ENCODE measurements around the gene GSS.
A peak's percentile ranks its signal among the peaks of the same experiment; 100 is the strongest.

Gene GSS

DNA sequence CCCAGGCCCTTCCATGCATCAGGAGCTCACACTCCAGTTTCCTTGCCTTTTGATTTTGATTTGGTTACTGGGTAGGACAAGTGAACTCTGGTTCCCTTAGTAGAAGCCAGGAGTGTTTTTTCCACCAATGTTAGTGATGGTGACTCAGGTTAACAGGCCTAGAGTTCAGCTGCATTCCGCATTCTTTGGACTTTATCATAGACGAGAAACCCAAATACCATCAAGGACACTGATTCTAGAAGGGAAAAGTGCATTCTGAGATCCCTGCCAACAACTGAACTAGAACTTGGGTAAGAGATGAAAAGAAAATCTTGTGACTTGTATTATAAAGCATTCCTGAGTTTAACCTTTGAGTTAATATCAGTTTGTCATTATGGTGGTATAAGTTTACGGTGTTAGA, 8.9 kb downstream of the GSS start:
- DNase-seq (ENCODE audit: low read depth), result no peak

DNA sequence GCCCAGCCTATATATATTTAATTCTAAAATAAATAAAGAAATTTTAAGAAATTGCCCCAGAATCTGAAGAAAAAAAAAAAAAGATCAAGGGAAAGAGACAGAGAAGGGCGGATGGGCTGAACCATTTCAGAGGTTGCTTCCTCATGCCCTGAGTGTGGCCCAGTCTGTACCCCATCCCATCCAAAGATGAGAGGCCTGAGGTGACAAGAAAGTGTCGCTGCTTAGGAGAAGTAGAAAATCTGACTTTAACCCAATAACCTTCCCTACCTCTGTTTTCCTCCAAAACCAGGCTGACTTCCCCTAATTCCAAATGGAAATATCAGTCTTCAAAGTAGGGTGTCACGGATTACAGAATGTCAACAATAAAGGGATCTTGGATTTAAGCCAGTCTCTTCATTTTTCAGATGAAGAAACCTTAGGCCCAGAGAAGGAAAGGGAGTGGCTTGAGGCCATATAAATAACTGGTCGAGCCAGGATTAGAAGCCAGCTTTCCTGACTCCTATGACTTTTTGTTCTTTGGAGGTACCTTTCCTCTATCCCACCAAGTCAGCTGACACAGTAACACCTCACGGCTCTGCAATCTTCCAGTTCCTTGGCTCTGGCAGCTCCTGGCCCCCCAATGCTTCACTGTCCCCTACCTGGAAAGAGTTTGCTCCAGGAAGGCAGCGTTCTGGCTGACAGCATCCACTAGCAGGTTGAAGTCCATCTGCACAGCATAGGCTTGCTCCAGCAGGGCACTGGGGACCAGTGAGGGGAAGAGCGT, 10.1 kb downstream of the GSS start:
- DNase-seq (ENCODE audit: low read depth), result no peak

DNA sequence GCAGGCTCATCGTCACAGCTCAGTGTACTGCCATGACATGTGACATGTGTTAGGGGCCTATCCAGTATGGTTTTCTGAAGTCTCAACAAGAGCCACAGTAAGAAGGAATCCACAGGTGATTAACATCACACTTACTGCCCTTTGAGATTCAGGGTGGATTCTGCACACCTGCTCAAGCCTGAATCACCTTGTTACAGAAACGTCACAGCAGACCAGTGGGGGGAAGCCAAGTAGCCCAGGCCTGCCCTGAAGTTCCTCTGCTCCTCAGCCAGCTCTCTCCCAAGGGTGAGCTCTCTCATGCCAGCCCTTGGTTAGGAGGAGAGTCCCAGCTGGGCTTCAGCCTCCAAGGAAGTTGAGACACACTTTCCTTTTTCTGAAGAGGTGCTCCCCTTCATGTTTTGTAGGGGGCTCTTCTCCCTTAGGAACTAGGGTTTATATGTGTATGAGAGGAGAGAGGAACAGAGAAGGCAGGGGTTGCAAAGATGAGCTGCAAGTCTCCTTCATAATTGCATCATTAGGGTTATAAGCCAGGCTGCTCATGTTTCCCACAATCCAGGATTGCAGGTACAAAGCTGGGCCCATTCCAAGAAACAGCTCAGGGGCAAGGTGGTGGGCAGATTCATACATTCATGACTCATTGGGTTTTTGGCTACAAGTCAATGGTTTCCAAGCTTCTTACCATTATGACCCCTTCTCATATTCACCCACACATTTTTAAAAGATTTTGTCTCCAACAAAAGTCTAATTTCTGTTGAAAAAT, 11.6 kb downstream of the GSS start:
- DNase-seq (ENCODE audit: low read depth), result no peak

DNA sequence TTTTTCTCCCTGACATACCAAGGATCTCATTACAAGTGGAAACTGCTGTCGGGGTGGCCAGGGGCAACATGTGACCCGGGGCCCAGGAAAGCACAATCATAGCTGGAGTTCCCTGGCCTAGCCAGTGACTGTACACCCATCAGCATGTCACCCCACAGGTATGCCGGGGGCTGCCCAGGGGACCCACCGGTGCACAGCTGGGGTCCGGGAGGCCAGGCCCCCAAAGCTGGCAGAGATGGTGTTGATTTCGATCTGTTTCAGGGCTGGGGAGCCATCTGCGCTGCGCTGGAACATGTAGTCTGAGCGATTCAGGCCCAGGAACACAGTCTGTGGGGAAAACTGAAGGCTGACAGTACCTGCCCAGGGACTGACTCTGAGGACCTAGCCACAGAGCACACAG, 13.3 kb downstream of the GSS start:
- DNase-seq (ENCODE audit: low read depth), result no peak

DNA sequence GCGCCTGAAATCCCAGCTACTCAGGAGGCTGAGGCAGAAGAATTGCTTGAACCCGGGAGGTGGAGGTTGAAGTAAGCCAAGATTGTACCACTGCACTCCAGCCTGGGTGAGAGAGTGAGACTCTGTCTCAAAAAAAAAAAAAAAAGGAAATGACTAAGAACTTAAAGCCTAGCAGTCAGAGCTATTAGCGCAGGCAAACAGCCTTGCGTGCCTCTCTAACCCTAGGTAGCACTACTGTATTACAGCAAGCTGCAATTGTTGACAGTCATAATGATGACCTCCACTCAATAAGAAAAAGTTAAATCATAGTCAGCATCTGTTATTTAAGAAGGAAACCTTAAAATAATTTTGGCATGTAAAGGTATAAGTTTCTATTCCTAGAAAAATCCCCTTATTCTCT, 14.4 kb downstream of the GSS start:
- DNase-seq (ENCODE audit: low read depth), result no peak

DNA sequence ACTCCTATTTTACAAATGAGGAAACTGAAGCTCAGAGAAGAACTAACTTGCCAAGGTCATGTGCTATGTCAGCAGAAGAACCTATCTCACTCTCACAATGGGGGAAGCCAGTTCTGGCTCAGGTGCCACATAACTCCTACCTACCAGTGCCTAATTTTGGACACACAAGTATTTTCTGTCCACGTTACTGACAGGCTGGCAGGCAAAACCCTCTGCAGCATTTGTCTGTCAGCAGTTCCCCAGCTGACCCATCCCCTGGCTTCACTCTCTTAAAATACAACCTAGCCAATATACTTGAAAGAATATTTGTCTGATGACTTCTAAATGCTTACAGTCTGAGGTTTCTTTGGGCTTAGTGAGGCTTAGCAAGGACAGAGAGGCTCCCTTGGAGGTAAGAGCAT, 15.5 kb downstream of the GSS start:
- no peak for DNase-seq (ENCODE audit: low read depth)

DNA sequence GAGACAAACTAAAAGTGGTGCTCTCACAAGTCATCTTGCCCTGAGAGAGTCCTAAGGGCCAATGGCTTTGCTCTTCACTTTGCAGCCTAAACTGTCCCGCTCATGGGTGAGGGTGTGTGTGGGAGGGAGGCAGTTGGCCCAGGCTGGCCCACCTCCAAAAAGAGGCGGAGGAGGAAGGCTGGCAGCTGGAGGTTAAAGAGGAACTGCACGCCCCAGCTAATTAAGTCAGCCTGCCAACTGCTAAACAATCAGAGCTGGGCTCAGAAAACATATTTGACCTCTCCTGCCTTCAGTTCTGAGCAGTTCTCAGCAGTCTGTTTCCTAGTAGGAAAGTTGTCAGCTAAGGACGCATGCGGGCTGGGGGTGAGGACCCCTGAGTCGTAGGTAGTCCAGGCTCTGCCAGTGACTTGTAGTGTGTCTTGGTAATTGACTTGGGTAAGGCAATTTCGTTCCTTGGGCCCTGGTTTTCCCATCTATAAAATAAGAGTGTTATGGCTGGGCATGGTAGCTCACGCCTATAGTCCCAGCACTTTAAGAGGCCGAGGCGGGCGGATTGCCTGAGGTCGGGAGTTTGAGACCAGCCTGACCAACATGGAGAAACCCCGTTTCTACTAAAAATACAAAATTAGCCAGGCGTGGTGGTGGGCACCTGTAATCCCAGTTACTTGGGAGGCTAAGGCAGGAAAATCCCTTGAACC, 17.0 kb downstream of the GSS start:
- no peak for DNase-seq (ENCODE audit: low read depth)

DNA sequence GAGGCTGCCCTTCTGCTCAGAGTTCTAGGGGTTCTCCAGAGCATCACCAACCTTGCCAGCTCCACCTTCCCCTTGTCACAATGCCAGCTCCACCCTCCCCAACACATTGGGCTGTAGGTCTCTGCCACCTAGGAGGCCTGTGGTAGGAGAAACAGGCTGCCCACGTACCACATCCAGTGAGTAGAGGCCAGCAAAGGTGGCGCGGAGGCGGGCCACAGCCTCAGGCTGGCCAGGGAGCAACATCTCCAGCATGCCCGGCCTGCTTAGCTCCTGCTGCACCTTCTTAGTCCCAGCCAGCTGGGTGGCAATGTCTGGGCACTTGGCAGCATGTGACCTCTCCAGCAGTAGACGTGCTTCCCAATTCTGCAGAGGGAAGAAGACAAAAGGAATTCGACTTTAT, 23.8 kb downstream of the GSS start:
- no peak for DNase-seq (ENCODE audit: low read depth)

DNA sequence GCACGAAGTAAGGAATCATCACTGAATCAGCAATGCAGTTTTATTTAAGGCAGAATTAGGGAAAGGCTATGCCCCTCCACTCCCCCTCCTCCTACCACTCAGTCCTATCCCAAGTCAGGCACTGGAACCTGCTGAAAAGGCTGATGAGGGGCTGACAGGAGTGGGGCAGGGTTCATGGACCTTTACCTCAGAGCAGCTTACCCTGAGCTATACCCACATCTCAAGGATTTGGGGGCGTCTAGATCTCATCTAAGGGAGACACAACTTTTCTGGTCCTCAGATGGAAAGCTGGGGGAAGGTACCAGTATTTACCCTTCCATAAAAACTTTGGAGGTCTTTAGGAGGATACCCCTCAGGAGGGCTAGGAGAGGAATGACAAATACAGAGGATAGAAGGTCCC, 27.2 kb downstream of the GSS start:
- no peak for DNase-seq (ENCODE audit: low read depth)

DNA sequence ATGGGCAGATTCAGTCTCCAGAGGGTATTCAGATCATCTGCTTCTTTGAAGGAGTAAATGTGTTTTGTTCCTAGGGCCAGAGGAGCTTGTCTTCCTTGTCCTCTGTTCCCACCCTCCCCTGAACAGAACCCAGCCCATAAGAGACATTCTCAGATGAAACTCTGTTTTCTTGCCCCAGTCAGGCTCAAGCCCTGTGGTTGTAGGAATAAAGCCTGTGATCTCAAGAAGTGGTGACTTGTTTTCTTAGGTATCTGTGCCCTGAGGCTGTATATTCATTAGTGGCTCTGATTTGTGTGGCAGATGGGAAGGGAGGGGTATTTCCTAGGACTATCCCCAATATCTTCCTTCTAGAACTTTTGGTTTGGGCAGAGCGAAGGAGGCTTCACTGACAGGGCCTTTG, 27.9 kb downstream of the GSS start:
- DNase-seq (ENCODE audit: low read depth), result no peak

DNA sequence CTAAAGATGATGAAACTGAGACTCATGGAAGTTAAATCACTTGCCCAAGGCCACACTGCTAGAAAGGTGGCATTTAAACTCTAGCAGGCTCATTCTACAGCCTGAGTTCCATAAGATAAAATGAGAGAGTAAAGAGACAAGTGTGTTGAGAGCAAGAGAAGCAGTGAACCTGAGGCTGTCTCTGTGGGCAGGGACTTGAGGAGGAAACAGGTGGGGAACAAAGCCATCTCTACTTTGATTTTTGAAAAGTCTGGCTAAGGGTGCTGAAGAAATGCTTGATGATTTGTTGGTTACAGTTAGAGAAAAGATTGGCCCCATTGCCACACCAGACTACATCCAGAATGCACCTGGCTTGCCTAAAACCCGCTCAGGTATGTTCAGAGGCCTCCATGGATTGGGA, 29.0 kb downstream of the GSS start:
- no peak for DNase-seq (ENCODE audit: low read depth)

DNA sequence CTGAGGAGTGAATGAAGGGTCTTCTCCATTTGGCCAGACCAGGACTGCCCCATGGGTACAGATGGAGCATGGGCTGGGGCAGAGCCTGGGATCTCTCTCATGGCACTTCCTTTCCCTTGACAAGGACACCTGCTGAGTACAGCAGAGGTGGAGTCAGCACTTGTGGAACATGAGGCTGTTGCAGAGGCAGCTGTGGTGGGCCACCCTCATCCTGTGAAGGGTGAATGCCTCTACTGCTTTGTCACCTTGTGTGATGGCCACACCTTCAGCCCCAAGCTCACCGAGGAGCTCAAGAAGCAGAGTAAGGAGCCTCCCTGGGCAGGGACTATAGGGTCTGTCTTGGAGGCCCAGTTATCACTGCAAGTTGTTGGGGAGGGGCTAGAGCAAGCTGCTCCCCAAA, 29.6 kb downstream of the GSS start:
- no peak for DNase-seq (ENCODE audit: low read depth)

DNA sequence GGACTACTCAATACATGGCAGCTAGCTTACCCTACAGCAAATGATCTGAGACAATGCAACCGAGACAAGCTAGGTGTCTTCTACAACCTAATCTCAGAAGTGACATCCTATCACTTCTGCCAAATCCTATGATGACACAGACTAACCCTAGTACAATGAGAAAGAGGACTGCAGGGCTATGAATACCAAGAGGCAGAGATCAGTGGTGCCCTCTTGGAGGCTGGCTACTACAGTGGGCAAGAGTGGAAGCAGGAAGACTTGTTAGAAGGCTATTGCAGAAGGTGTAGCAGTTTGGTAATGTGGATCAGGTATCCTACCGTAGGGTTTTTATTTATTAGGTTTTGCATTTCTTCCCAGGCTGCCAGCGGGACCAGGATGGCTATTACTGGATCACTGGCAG, 30.3 kb downstream of the GSS start:
- DNase-seq (ENCODE audit: low read depth), result no peak

DNA sequence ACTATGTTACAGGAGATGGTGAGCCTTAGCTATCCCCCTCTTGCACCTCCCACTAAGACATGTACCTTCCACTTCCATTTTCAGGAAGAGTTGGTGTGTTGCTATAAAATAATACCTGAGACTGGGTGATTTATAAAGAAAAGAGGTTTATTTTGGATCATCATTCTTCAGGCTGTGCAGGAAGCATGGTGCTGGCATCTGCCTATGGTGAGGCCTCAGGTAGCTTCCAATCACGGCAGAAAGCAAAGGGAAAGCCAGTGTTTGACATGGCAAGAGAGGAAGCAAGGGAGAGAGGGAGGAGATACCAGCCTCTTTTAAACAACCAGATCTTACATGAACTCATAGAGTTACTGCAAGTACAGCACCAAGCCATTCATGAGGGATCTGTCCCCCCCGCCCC, 32.2 kb downstream of the GSS start:
- no peak for DNase-seq (ENCODE audit: low read depth)

DNA sequence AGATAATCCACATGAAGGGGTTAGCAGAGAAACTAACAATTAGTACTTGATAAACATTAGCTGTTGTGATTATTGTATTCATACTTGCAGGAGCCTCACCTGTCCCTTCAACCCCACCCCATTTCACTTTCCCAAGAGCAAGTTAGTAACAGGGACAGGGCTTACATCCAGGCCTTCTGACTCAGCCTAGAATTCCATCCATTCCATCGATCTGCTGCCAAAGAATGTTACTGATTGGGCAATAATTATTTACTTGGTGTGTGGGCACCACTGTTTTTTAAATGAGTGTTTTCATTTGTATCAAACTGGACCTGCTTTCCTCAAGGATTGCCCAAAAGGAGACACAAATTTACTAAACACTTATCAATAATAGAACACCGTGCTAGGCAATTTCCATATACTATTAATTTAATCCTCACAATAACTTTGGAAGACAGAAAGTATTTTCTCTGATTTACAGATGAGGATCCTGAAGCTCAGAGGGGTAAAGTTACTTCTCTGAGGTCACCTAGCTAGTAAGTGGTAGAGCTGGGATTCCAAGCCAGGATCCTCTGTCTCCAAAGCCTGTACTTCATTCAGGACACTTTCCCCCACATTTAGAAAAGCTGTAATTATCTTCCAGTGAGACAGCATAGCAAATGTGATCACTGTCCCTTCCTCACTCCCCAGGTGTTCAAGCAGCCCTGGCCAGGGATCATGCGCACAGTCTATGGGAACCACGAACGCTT, 32.8 kb downstream of the GSS start:
- DNase-seq (ENCODE audit: low read depth), result peak; percentile 51

DNA sequence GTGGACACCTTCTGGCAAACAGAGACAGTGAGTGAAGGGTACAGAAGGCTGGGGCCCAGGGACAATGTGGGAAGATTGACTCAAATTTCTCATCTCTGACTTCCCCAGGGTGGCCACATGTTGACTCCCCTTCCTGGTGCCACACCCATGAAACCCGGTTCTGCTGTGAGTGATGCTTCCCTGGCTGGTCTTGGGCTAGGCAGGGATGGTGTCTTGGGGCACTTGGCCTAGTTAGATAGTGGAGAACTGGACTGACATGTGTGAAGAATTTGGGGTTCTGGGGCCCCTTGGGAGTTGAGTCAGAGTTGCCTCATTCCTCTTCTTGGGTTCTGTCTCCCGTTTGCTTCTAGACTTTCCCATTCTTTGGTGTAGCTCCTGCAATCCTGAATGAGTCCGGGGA, 34.2 kb downstream of the GSS start:
- no peak for DNase-seq (ENCODE audit: low read depth)

DNA sequence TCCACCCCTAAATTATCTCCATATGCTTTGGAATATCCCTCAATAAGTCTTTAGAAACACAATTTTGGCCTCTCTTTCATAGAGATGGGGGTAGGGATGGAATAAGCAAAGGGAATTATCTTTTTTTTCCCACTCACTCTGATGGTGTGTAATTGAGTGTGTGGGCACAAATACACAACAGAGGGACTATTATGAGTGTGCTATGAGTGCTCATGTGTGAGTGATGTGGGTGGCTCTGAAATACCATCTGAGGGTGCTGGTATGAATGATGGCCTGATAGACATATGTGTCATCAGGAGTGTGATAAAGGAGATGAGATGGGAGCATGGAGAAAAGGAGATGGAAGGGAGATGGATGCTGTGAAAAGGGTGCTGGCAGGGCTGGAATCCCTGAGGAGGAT, 35.6 kb downstream of the GSS start:
- DNase-seq (ENCODE audit: low read depth), result no peak

DNA sequence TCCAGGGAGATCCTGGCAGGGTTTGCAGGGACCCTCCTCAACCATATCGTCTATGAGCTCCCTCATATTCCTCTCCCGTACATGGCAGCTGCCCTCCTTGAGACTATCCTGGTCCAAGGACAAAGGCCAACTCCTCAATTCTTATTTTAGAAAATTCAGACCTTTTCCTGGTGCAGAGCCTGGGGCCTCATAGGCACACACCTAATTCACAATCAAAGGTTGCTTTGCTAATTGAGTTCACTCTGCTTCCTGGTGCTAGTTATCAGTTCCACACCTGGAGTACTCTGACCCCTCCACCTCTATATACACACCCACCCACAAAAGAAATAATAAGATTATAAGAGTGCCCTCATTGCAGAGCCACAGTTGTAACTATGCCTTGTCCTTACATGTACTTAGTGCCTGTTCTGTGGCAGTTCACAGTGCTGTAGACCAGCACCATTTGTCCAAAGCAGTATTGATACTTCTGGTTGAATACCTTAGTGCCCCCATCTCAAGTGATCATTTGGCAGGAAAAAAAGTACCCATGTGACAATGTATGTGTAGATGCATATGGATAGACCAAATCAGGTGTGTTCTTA, 38.7 kb downstream of the GSS start:
- no peak for DNase-seq (ENCODE audit: low read depth)

DNA sequence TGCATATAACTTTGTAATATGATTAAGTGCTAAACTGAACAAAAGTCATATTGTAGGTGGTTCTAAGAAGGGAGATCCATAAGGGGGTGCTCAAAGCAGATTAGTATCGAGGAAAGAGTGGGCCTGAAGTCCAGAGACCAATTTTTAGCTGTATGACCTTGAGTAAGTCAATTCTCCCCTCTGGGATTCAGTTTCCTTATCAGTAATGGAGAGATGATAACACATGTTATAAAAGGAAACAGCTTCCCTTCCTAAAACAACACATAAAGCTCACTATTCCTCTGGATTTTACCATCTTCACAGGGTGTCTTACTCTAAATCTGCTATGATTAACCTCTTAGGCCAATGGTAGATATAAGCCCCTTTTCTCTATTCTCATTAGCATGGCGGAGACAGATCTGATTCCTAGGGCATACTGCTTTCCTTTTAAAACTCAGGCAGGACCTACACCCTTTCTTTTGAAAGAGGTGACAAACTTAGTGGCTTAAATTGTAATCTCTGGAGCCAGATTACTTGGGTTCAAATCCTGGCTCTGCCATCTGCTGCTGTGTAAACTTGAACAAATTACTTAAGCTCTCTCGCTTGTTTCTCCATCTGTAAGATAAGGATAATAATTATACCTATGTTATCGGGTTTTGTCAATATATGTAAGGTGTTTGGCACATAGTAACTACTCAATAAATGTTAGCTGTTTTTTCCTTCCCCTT, 39.7 kb downstream of the GSS start:
- DNase-seq (ENCODE audit: low read depth), result no peak

DNA sequence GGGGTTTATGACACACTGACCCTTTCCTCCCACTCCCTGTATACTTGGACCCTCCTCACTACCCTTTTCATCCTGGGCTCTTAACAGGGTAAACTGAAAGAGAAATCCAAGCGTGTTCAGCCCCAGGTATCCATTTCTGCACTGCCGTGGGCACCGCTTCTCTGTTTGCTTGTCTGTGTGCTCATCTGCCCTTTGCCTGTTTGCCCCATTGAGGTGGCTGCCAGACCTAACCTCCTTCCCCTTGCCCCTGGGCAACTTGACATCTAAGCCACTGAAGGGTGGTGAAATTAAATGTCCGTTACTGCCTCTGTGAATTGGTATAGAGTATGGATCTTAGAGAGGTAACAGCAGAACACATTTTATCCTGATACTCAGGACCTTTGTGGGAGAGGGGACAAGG, 40.5 kb downstream of the GSS start:
- DNase-seq (ENCODE audit: low read depth), result no peak

DNA sequence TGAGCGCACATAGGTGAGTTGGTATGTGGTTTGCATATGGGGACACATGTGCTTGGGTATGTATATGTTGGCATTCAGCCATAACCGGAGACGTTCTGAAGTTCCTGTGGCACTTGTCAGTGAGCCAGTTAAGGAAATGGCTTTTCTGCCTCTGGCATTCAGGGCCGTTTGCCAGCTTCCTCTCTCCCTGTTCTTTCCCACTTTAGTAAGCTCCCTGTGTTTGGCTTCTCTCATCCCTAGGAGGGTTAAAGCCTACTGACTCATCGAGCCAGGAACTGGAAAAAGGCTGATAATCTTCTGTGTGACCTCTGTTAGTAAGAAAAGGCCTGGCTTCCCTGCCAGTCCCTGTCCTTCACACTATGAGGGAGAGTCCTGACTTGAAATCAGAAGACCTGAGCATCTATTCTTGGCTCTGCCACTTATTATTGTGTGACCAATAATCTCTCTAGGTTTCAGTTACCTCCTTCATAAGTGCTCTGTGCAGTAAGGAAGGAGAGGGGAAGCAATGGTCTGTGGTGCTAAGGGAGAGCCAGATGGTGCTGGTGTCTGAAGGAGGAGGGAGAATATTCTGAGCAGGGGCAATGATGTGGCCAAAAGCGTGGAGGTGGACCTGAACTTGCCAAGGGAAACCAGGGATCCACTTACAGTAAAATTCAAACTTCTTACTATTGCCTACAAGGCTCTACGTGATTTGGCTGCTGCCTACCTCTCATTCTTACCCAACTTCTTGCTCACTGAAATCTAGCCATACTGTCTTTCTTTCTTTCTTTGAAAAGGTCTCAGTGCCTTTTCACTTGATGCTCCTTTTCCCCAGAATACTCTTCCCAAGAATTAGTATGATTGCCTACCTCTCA, 47.8 kb downstream of the GSS start:
- peak; percentile 55 for DNase-seq (ENCODE audit: low read depth)

All from fibroblast of the conjunctiva (primary cell).